SKM-1 (cell line): ENCODE data around the gene MTA3.

Experiments used
- DNase-seq: peaks from one replicate; lab custom pipeline; 2025; ENCODE audit not compliant: unreplicated experiment; lab: John Stamatoyannopoulos, UW

The MTA3 gene

DNA sequence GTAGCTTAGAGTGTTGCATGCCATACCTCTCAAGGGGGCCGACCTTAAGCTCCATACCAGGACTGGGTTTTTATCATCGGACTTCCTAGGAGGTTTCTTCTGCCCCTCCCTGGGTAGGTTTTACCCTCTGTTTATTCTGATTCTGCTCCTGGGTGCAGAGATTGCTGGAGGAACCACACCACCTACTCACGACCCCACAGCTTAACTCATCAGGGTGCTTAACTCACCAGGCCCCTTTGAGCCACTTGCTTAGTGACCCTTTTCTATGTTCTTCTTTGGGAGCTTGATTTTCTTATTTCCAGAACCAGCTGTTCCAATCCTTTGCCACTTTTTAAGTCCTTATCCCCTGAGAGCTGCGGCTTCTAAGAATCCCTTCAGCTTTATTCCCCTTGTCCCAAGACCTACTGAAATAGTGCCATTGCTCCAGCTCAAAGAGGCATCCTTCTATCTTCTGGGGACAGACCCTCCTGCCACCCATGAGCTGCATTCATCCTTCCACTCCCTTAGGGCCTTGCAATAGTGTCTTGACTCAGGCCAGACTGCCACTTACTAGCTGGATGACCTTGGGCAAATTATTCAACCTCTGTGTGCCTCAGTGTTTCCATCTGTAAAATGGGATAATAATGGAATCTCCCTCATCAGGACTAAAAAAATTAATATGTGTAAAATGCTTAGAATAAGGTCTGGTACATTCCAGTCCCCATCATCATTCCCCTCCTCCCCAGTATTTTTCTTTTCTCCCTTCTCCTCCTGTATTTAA is 189.7 kb downstream of the MTA3 start:
- no peak for DNase-seq

GRCh38 chr2:42758751-42759150 is 190.3 kb downstream of the MTA3 start:
- no peak for DNase-seq

- no peak for DNase-seq
These were observed 193.1 kb downstream of the MTA3 start for GRCh38 chr2:42761554-42761953.

DNA sequence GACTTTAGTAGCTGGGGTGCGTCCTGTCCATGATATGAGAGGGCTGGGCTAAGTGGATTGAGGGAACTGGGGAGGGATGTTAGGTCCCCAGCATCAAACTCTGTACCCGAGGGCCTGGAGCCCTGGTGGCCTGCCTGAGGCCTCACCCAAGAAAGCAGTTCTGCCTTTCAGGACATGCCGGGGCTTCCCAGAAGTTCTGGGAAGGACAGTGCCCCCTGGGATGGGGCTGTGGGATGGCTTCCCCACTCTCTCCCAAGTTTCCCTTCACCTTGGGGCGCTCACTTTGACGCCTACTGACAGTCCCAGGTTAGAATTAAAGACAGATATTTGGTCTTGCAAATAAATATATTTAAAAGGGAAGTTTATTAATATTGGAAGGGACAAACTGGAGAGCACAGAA is 193.7 kb downstream of the MTA3 start:
- DNase-seq = no peak

DNA sequence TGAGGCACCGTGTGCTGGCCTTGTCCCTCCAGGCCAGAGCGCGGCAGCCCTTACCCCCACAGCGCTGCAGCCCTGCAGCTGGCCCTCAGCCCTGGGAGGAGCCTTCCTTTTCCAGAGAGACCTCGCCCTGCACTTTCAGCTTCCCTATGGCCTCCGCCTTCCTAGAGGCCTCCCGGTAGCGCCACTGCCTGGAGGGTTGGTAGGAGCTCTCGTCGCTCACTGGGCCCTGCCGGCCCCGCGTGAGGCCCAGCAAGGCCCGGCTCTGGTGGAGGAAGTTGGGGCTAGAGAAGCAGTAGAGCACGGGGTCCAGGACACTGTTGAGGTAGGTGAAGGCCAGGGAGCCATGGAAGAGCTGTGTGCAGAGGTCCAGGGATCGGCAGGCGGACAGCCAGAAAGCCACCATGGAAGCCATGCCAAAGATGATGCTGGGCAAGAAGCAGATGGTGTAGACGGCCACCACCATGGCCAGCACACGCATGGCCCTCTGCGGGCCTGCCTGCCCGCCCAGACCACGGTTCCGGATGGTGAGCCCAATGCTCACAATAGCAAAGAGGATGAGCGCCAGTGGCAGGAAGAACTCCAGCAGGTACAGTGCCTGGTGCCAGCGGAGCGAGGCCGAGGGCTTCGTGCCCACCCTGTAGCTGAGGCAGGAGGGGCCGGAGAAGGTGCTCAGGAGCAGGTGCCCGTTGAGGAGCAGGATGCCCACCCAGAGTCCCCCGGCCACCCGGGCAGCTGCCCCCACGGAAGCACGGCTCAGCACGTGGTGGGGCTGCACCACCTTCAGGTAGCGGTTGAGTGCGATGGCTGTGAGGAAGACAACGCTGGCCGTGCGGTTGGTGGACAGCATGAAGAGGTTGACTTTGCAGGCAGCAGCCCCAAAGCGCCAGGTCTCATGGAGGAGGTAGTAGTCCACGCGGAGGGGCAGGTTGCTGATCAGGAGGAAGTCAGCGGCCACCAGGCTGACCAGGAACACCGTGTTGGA is 194.7 kb downstream of the MTA3 start:
- DNase-seq = no peak

- no peak for DNase-seq
These were observed 195.7 kb downstream of the MTA3 start, which contains the start of gene OXER1 for GRCh38 chr2:42764096-42764495. Gene OXER1, minus strand, starts transcription at chr2:42764135. Its CDS starts 73 bp downstream, at chr2:42764062.

DNA sequence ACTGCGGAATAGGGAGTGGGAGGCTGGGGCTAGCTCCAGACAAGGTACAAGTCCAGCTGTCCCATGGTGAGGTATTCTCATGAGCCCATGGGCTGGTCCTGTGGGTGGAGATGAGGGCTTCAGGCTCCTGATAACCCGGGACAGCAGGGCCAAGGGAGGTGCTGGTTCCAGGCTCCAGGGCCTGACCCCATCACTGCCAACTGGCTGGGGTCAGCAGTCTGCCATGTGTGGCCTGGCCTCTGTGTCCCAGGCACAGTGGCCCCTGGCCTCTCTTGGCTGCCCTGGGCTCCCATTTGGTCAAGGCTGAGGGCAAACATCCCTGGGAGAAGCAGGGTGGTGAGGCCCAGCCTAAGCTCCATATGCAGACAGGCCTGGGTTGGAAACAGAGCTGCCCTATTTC is 196.5 kb downstream of the MTA3 start:
- no peak for DNase-seq

DNA sequence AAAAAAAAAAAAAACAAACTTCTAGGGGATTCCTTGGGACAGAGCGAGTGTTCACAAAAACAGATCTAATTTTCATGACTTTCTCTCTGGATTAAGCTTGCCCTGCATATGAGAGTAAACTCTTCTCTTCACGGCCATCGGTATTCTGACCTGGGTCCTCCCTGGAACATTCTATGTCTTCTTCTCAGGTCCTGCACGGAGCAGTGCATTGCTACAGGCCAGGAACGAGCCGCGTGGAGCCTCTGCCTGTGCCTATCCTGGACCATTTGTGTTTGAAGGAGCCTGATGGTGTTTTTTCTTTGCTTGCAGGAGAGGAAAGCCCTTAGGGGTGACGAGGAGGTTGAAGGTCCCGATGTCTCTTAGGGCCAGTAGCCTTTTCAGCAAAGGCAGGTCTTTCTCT is 197.3 kb downstream of the MTA3 start:
- DNase-seq = no peak

DNA sequence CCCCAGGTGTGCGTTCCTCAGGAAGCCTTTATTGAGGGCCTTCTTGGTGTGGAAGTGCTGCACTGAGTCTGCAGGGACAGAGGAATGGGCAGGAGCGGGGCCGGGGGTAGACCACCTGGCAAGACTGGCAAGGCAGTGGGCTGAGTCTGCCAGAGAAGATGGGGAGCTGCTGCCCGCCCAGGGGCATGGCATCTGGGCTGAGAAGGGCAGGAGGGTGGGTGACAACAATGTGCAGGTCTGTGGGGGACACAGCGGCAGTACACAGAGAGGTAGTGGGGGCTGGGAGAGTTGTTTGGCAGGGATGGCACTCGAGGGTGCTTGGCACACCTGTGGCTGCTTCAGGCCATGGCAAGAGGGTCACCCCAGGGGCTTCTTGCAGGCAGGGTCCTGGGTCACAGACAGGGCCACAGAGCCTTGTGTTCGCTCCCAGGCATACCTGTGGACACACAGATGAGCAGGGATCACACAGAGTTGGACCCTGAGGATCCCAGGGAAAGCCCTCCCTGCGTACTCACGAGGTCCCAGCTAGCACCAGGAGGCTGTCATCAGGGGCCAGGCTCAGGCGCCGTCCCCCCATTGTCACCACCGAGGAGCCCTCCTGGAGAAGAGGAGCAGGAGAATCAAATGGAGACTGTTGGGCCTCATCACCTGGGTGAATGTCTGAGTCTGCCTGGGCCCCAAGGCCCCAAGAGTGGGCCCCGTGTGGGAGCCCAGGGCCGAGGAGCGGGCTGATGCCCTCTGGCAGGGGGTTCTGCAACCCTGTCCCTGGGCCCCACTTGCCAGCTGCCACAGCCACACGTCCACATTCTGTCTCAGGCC is 198.9 kb downstream of the MTA3 start:
- no peak for DNase-seq

GRCh38 chr2:42767899-42768705 is 199.7 kb downstream of the MTA3 start:
- DNase-seq = no peak

GRCh38 chr2:42768706-42769256 is 200.3 kb downstream of the MTA3 start:
- DNase-seq = no peak

GRCh38 chr2:42769583-42770287 is 201.3 kb downstream of the MTA3 start:
- no peak for DNase-seq

DNA sequence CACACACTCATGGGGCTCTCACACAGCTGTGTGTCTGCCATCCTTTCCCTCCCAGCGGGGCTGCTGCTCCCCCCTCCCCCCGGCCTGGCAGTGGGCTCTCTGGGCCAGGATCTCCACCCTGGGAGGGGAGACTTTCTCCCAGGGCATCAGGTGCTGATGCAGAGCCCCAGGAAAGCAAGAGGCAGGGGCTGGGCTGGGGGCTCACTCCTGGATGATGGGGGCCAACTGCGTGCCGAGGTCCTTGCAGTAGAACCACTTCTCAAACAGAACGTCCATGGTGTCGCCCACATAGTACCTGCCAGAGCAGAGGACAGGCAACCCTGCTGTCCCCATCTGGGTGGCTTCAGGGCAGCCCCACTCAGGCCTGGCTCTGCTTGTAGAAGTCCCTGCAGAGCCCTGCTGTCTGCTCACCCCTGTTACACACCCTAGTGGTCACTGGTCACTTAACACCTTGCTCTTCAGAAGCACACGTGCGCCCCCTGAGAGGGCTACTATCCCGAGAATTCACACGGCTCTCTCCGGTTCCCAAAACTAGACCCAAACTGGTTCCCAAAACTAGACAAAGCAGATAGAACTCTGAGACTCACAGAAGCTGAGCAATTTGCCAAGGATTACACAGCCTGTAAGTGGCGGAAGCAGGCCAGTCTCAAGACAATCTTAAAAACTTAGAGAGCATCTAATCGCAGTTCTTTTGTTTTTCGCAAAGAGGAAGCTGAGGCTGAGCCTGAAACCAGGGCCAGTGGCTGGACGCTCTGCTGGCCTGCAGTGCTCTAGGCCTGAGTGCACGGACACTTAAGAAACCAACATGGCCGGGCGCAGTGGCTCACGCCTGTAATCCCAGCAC is 202.1 kb downstream of the MTA3 start:
- DNase-seq = peak; percentile 44

- no peak for DNase-seq
These were observed 203.2 kb downstream of the MTA3 start for GRCh38 chr2:42771546-42772153.

GRCh38 chr2:42775186-42775585 is 206.8 kb downstream of the MTA3 start:
- no peak for DNase-seq

GRCh38 chr2:42775810-42776209 is 207.4 kb downstream of the MTA3 start:
- no peak for DNase-seq

GRCh38 chr2:42777883-42778805 is 209.7 kb downstream of the MTA3 start:
- DNase-seq = no peak
